ENCODE data around the gene AGBL1.

AGBL1 gene

DNA sequence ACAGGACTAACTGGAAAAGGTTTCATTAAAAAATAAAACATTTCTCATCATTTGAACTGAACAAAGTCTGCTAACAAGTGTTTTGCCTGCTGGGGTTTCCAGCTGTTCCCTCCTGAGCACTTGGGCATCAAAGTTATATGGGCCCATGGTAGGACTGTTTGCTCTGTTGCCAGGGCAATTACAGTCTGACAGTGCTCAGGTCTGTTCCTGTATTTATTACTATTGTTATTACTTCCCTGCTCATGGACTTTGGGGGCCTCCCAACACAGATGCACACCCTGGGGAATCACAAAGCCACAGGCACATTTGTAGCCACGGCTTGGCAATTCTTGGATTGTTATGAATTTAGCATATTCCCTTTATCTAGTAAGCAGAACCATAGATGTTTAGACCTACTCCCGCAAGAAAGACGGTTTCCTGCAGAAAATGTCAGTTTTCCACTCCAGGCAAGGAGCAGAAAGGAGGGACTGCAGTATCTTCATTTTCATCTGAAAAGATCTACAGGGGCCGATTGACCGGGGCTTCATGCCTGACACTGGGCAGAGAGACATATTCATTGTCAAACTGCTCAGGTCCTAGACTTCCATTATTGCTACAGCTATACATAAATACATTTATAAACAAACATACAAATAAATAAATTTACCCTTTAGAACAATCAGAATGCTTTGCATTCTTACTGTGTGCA, 580.2 kb downstream of the AGBL1 start:
- ATAC-seq (ENCODE audit: low read depth) (no peak), DNase-seq (ENCODE audit: low spot score) (no peak)
- Histone ChIP-seq H3K9me3 (ENCODE audit: severe bottlenecking) (no peaks in the 10 kb centered on the region), H3K27ac (ENCODE audit: poor library complexity, severe bottlenecking) (no peak overlapping the region), H3K4me1 (ENCODE audit: insufficient read depth, poor library complexity, severe bottlenecking) (no peaks in the 10 kb centered on the region), H3K36me3 (ENCODE audit: low read depth) (no peaks in the 10 kb centered on the region), H3K4me3 (ENCODE audit: severe bottlenecking) (no peak overlapping the region), H3K27me3 (ENCODE audit: insufficient read depth, poor library complexity, severe bottlenecking) (no peaks in the 10 kb centered on the region)
- TF ChIP-seq, protein P1, sequence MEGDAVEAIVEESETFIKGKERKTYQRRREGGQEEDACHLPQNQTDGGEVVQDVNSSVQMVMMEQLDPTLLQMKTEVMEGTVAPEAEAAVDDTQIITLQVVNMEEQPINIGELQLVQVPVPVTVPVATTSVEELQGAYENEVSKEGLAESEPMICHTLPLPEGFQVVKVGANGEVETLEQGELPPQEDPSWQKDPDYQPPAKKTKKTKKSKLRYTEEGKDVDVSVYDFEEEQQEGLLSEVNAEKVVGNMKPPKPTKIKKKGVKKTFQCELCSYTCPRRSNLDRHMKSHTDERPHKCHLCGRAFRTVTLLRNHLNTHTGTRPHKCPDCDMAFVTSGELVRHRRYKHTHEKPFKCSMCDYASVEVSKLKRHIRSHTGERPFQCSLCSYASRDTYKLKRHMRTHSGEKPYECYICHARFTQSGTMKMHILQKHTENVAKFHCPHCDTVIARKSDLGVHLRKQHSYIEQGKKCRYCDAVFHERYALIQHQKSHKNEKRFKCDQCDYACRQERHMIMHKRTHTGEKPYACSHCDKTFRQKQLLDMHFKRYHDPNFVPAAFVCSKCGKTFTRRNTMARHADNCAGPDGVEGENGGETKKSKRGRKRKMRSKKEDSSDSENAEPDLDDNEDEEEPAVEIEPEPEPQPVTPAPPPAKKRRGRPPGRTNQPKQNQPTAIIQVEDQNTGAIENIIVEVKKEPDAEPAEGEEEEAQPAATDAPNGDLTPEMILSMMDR (IDR thresholded peaks at IDR 0.05; ENCODE audit: poor library complexity, severe bottlenecking) = no peak

DNA sequence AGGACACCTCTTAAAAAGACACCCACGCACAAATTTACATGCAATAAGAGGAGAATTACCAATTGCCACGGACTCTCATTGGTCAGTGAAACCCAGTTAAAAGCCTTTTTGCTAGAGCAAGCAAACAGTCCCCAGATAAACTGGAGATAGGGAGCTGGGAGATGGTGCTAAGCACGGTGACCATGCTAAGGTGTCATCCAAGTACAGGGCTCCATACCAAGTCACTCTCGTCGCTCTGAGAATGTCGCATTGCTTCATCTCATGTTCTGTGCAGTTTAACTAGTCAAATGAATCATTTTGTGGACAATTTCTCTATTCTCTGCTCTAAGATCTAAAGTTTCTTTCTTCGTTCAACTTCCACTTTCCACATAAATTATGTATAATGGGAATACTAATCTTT, 581.9 kb downstream of the AGBL1 start:
- TF ChIP-seq, protein P1 (IDR thresholded peaks at IDR 0.05; ENCODE audit: poor library complexity, severe bottlenecking) = no peak

DNA sequence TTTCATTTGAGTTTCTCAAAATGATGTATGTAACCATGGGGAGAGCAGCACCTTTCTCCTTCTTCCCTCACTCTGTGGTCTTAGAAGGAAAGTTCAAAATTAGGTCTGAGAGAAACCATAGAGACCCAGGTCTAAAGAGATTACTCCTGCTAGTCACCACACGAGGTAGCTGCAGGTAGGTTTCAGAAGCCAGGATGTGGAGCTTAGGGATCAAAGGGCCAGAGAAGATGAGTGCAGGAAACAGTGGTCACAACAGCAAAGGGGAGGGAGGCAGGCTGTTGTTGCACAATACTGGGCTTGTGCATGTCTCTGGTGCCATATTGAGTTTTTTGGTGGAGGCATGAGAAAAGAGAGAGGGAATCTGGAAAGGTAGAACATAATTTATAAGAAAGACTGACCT, 583.6 kb downstream of the AGBL1 start:
- ATAC-seq (ENCODE audit: low read depth) (no peak), DNase-seq (ENCODE audit: low spot score) (no peak)

More for the DNA sequence above, 581.9 kb downstream of the AGBL1 start:
- no peak for ATAC-seq (ENCODE audit: low read depth)
- H3K27ac ChIP-seq (ENCODE audit: poor library complexity, severe bottlenecking) = no peak overlapping the region
- no peak overlapping the region for H3K4me3 ChIP-seq (ENCODE audit: severe bottlenecking)
- DNase-seq (ENCODE audit: low spot score) = no peak
- no peaks in the 10 kb centered on the region for H3K27me3 ChIP-seq (ENCODE audit: insufficient read depth, poor library complexity, severe bottlenecking)
- no peaks in the 10 kb centered on the region for H3K9me3 ChIP-seq (ENCODE audit: severe bottlenecking)
- no peaks in the 10 kb centered on the region for H3K36me3 ChIP-seq (ENCODE audit: low read depth)
- H3K4me1 ChIP-seq (ENCODE audit: insufficient read depth, poor library complexity, severe bottlenecking) = no peaks in the 10 kb centered on the region

DNA sequence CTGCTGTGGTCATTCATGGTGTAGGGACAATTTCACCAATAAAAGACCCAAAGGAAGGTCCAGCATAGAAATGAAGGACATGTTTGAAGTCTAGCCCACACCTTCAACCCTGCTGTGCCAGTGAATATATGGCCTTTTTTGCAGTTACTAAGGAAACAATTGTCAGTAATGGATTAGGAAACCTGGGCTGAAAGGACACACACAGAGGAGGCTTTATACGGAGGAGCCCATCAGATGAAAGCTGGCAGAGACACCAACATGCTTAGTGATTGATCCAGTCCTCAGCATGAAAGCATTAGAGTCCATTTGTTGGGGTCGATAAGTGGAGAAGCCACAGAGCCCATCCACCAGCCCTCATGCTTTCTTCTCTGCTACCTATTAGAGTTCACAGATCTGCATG, 584.3 kb downstream of the AGBL1 start:
- ATAC-seq (ENCODE audit: low read depth) = no peak; the same call in 2 of the 3 replicates
- DNase-seq (ENCODE audit: low spot score) = no peak
- TF ChIP-seq, protein P1 (IDR thresholded peaks at IDR 0.05; ENCODE audit: poor library complexity, severe bottlenecking) = no peak

More for the DNA sequence above, 583.6 kb downstream of the AGBL1 start:
- Histone ChIP-seq H3K27ac (ENCODE audit: poor library complexity, severe bottlenecking) (no peak overlapping the region), H3K27me3 (ENCODE audit: insufficient read depth, poor library complexity, severe bottlenecking) (no peaks in the 10 kb centered on the region), H3K9me3 (ENCODE audit: severe bottlenecking) (no peaks in the 10 kb centered on the region), H3K36me3 (ENCODE audit: low read depth) (no peaks in the 10 kb centered on the region), H3K4me1 (ENCODE audit: insufficient read depth, poor library complexity, severe bottlenecking) (no peaks in the 10 kb centered on the region), H3K4me3 (ENCODE audit: severe bottlenecking) (no peak overlapping the region)
- TF ChIP-seq, protein P1 (IDR thresholded peaks at IDR 0.05; ENCODE audit: poor library complexity, severe bottlenecking) = no peak

DNA sequence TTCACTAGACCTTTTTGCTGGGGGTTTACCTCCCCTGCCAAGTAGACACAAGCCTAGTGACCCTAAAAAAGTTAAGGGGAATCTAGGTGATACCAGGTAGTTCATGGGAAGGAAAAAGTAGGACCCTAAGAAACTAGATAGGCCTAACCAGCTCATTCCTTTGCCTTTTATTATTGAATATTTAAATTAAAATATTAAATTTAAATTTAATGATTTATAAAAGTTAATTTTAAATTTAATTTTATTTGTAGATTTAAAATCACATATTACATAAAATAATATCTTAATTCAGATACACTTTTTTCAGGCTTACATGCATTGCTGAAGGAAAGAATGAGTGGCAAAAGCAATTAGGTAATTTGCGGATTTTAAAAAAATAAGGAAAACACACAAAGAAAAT, 584.9 kb downstream of the AGBL1 start:
- H3K36me3 ChIP-seq (ENCODE audit: low read depth) = no peaks in the 10 kb centered on the region
- ATAC-seq (ENCODE audit: low read depth) (no peak), DNase-seq (ENCODE audit: low spot score) (no peak)
- no peaks in the 10 kb centered on the region for H3K27me3 ChIP-seq (ENCODE audit: insufficient read depth, poor library complexity, severe bottlenecking)
- no peaks in the 10 kb centered on the region for H3K4me1 ChIP-seq (ENCODE audit: insufficient read depth, poor library complexity, severe bottlenecking)
- H3K4me3 ChIP-seq (ENCODE audit: severe bottlenecking) = no peak overlapping the region
- no peak overlapping the region for H3K27ac ChIP-seq (ENCODE audit: poor library complexity, severe bottlenecking)
- no peaks in the 10 kb centered on the region for H3K9me3 ChIP-seq (ENCODE audit: severe bottlenecking)
- TF ChIP-seq, protein P1 (IDR thresholded peaks at IDR 0.05; ENCODE audit: poor library complexity, severe bottlenecking) = no peak

More for the DNA sequence above, 584.3 kb downstream of the AGBL1 start:
- Histone ChIP-seq H3K4me3 (ENCODE audit: severe bottlenecking) (no peak overlapping the region), H3K27ac (ENCODE audit: poor library complexity, severe bottlenecking) (no peak overlapping the region), H3K27me3 (ENCODE audit: insufficient read depth, poor library complexity, severe bottlenecking) (no peaks in the 10 kb centered on the region), H3K9me3 (ENCODE audit: severe bottlenecking) (no peaks in the 10 kb centered on the region), H3K36me3 (ENCODE audit: low read depth) (no peaks in the 10 kb centered on the region), H3K4me1 (ENCODE audit: insufficient read depth, poor library complexity, severe bottlenecking) (no peaks in the 10 kb centered on the region)
